ENCODE results near the gene TMEM254.

The TMEM254 gene

DNA sequence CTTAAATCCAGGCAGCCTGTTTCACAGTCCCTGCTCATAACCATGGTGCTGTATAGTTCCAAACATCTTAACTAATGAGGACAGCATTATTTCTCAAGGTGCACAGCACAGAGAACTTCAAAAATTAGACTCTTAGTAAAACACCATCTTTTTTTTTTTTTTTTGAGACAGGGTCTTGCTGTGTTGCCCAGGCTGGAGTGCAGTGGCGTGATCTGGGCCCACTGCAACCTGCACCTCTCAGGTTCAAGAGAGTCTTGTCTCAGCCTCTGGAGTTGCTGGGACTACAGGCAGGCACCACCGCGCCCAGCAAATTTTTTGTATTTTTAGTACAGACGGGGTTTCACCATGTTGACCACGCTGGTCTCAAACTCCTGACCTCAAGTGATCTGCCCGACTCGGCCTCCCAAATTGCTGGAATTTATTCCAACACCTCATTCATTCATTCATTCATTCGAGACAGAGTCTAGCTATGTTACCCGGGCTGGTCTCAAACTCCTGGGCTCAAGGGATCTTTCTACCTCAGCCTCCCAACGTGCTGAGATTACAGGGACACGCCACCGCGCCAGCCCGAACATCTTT lies 507 bp upstream of the TMEM254 start (continued):
- TF ChIP-seq ZBTB10 (tag by site-specific recombination; IDR thresholded peaks at IDR 0.05) (no peak), ZNF404 (tag by site-specific recombination; IDR thresholded peaks at IDR 0.05) (no peak), ZNF791 (tag by site-specific recombination; IDR thresholded peaks at IDR 0.05) (no peak), HOXC10 (CRISPR knock-in tag; IDR thresholded peaks at IDR 0.05) (no peak), ZNF223 (tag by site-specific recombination; IDR thresholded peaks at IDR 0.05) (no peak)

- peak overlapping the region; percentile 78 for H3K4me3 ChIP-seq (ENCODE audit: low read depth, low read length)
- H3K4me1 ChIP-seq (ENCODE audit: control insufficient read depth, insufficient read depth, low read length), result no peaks in the 10 kb centered on the region
- peak overlapping the region; percentile 94; the same call in 1 of the 2 replicates for H3K27ac ChIP-seq (ENCODE audit: extremely low read depth, low read depth, low read length)
- ChIA-PET POLR2A (interaction anchor here (0.6 to 1.5 kb wide), 7 partner anchors 10 to 129 kb away, joined by 3 read pairs; no protein-coding TSS in a partner anchor), CTCF (interaction anchor here (1.3 to 2.7 kb wide), 2 partner anchors 12 to 33 kb away, joined by 3 to 8 read pairs; no protein-coding TSS in a partner anchor)
- TF ChIP-seq ZNF248 (tag by site-specific recombination; IDR thresholded peaks at IDR 0.05) (no peak), ZNF530 (tag by site-specific recombination; IDR thresholded peaks at IDR 0.05; ENCODE audit: low read depth) (no peak), ZNF335 (tag by site-specific recombination; conservative IDR thresholded peaks at IDR 0.05) (peak; percentile 79)
- TF ChIP-seq, protein P1, sequence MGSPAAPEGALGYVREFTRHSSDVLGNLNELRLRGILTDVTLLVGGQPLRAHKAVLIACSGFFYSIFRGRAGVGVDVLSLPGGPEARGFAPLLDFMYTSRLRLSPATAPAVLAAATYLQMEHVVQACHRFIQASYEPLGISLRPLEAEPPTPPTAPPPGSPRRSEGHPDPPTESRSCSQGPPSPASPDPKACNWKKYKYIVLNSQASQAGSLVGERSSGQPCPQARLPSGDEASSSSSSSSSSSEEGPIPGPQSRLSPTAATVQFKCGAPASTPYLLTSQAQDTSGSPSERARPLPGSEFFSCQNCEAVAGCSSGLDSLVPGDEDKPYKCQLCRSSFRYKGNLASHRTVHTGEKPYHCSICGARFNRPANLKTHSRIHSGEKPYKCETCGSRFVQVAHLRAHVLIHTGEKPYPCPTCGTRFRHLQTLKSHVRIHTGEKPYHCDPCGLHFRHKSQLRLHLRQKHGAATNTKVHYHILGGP (tag by site-specific recombination; IDR thresholded peaks at IDR 0.05), result peak; percentile 51; the same call in 1 of the 2 replicates
- no peaks in the 10 kb centered on the region for H3K9me3 ChIP-seq (ENCODE audit: control insufficient read depth, insufficient read depth, low read depth, low read length)
- peaks cover 3 to 4% of the 10 kb centered on the region in 2 experiments; a peak in 2 of 3 replicates for H3K36me3 ChIP-seq (ENCODE audit: control insufficient read depth in 2 of 2, insufficient read depth in 1 of 2, low read length in 2 of 2)
These were observed 851 bp downstream of the TMEM254 start for GRCh38 chr10:80079312-80079719.

DNA sequence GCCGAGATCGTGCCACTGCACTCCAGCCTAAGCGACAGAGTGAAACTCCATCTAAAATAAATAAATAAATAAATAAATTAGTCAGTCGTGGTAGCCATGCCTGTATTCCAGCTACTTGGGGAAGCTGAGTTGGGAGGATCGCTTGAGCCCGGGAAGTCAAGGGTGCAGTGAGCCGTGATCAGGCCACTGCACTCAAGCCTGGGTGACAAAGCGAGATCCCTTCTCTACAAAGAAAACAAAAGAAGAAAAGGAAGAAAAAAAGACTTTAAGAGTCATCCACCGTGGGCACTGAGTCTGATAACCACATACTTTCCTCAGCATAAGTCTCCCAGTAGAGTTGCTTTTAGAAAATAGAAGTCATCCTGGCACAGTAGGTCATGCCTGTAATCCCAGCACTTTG lies 2.6 kb downstream of the TMEM254 start:
- POLR2A ChIA-PET, result no interaction called here
- no peaks in the 10 kb centered on the region for H3K9me3 ChIP-seq (ENCODE audit: control insufficient read depth, insufficient read depth, low read depth, low read length)
- CTCF ChIA-PET, result interaction anchor here (0.9 kb wide), 1 partner anchor 22 kb away, joined by 3 read pairs; no protein-coding TSS in a partner anchor
- peaks cover 3 to 4% of the 10 kb centered on the region in 2 experiments; a peak in 2 of 3 replicates for H3K36me3 ChIP-seq (ENCODE audit: control insufficient read depth in 2 of 2, insufficient read depth in 1 of 2, low read length in 2 of 2)
- no peak overlapping the region for H3K27ac ChIP-seq (ENCODE audit: extremely low read depth, low read depth, low read length)
- no peaks in the 10 kb centered on the region for H3K4me1 ChIP-seq (ENCODE audit: control insufficient read depth, insufficient read depth, low read length)
- no peak overlapping the region for H3K4me3 ChIP-seq (ENCODE audit: low read depth, low read length)
- no peak for TF ChIP-seq WT1 (tag by site-specific recombination; IDR thresholded peaks at IDR 0.05)
- TF ChIP-seq MYNN (tag by site-specific recombination; IDR thresholded peaks at IDR 0.05; ENCODE audit: borderline replicate concordance), result no peak
- TF ChIP-seq ZNF701 (tag by site-specific recombination; IDR thresholded peaks at IDR 0.05), result no peak
- TF ChIP-seq, protein P2, sequence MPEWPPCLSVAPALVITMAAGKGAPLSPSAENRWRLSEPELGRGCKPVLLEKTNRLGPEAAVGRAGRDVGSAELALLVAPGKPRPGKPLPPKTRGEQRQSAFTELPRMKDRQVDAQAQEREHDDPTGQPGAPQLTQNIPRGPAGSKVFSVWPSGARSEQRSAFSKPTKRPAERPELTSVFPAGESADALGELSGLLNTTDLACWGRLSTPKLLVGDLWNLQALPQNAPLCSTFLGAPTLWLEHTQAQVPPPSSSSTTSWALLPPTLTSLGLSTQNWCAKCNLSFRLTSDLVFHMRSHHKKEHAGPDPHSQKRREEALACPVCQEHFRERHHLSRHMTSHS (tag by site-specific recombination; IDR thresholded peaks at IDR 0.05), result no peak
- no peak for TF ChIP-seq ZNF248 (tag by site-specific recombination; IDR thresholded peaks at IDR 0.05)
- no peak for TF ChIP-seq ZNF707 (tag by site-specific recombination; IDR thresholded peaks at IDR 0.05)
- no peak for TF ChIP-seq SCRT1 (tag by site-specific recombination; IDR thresholded peaks at IDR 0.05; ENCODE audit: borderline replicate concordance)
- TF ChIP-seq, protein P3, sequence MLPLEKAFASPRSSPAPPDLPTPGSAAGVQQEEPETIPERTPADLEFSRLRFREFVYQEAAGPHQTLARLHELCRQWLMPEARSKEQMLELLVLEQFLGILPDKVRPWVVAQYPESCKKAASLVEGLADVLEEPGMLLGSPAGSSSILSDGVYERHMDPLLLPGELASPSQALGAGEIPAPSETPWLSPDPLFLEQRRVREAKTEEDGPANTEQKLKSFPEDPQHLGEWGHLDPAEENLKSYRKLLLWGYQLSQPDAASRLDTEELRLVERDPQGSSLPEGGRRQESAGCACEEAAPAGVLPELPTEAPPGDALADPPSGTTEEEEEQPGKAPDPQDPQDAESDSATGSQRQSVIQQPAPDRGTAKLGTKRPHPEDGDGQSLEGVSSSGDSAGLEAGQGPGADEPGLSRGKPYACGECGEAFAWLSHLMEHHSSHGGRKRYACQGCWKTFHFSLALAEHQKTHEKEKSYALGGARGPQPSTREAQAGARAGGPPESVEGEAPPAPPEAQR (tag by site-specific recombination; IDR thresholded peaks at IDR 0.05), result no peak
- TF ChIP-seq, protein P4, sequence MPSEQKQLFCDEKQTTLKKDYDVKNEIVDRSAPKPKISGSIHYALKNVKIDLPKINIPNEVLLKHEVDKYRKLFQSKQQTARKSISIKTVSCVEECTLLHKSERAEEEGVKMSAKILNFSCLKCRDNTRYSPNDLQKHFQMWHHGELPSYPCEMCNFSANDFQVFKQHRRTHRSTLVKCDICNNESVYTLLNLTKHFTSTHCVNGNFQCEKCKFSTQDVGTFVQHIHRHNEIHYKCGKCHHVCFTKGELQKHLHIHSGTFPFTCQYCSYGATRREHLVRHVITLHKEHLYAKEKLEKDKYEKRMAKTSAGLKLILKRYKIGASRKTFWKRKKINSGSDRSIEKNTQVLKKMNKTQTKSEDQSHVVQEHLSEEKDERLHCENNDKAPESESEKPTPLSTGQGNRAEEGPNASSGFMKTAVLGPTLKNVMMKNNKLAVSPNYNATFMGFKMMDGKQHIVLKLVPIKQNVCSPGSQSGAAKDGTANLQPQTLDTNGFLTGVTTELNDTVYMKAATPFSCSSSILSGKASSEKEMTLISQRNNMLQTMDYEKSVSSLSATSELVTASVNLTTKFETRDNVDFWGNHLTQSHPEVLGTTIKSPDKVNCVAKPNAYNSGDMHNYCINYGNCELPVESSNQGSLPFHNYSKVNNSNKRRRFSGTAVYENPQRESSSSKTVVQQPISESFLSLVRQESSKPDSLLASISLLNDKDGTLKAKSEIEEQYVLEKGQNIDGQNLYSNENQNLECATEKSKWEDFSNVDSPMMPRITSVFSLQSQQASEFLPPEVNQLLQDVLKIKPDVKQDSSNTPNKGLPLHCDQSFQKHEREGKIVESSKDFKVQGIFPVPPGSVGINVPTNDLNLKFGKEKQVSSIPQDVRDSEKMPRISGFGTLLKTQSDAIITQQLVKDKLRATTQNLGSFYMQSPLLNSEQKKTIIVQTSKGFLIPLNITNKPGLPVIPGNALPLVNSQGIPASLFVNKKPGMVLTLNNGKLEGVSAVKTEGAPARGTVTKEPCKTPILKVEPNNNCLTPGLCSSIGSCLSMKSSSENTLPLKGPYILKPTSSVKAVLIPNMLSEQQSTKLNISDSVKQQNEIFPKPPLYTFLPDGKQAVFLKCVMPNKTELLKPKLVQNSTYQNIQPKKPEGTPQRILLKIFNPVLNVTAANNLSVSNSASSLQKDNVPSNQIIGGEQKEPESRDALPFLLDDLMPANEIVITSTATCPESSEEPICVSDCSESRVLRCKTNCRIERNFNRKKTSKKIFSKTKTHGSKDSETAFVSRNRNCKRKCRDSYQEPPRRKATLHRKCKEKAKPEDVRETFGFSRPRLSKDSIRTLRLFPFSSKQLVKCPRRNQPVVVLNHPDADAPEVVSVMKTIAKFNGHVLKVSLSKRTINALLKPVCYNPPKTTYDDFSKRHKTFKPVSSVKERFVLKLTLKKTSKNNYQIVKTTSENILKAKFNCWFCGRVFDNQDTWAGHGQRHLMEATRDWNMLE (tag by site-specific recombination; conservative IDR thresholded peaks at IDR 0.05; ENCODE audit: low read depth), result no peak
- TF ChIP-seq MEIS1 (CRISPR knock-in tag; IDR thresholded peaks at IDR 0.05; ENCODE audit: borderline replicate concordance), result no peak
- no peak for TF ChIP-seq ZNF155 (tag by site-specific recombination; IDR thresholded peaks at IDR 0.05)
- no peak for TF ChIP-seq ZNF354C (tag by site-specific recombination; IDR thresholded peaks at IDR 0.05; ENCODE audit: borderline replicate concordance, low read depth)
- no peak for TF ChIP-seq ZNF768 (tag by site-specific recombination; IDR thresholded peaks at IDR 0.05)
- TF ChIP-seq ZBTB17 (tag by site-specific recombination; IDR thresholded peaks at IDR 0.05), result no peak

Data from HEK293 (cell line).